Hepatocyte (in vitro differentiated cells): ENCODE results near the gene NPPC. TPM values are rescaled to one million over a fixed set of nuclear protein-coding genes. Genes with fewer than 3 reads are reported as not detected.
"Not testable (repeated sequence)": the region's sequence is repeated elsewhere in the genome, so short reads cannot be mapped to it uniquely, and the experiment has no call there.

Source experiments
- DNase-seq: peaks from one replicate; pipeline ENCODE4 v3.0.0-alpha.2; 2016; ENCODE audit warnings: low spot score
- H2AFZ ChIP-seq: fragments of 200-600 bp; sonication (generic); 2 replicates; pipeline ENCODE4 v1.6.0; 2016; ENCODE audit warnings: antibody characterized with exemption, mild to moderate bottlenecking
- H3K27ac ChIP-seq: fragments of 200-600 bp; sonication (generic); 2 replicates; pipeline ENCODE4 v1.5.1; 2016; ENCODE audit warnings: mild to moderate bottlenecking
- H3K27me3 ChIP-seq: fragments of 200-600 bp; sonication (generic); 2 replicates; pipeline ENCODE4 v1.6.1; 2016
- H3K36me3 ChIP-seq: fragments of 200-600 bp; sonication (generic); replicated peaks from 2 replicates; pipeline ENCODE4 v1.5.1; 2016; ENCODE audit warnings: low read depth; ENCODE audit not compliant: insufficient read depth
- H3K4me1 ChIP-seq: fragments of 200-600 bp; sonication (generic); 2 replicates; pipeline ENCODE4 v1.5.1; 2016; ENCODE audit warnings: mild to moderate bottlenecking, moderate library complexity; ENCODE audit not compliant: insufficient read depth
- H3K4me2 ChIP-seq: fragments of 200-600 bp; sonication (generic); 2 replicates; pipeline ENCODE4 v1.6.0; 2016
- H3K4me3 ChIP-seq: fragments of 200-600 bp; sonication (generic); 2 replicates; pipeline ENCODE4 v1.5.1; 2016; ENCODE audit warnings: mild to moderate bottlenecking
- H3K79me2 ChIP-seq: fragments of 200-600 bp; sonication (generic); 2 replicates; pipeline ENCODE4 v1.6.0; 2017; ENCODE audit warnings: mild to moderate bottlenecking
- H3K9me2 ChIP-seq: fragments of 200-600 bp; sonication (generic); replicated peaks from 2 replicates; pipeline ENCODE4 v1.6.0; 2017; ENCODE audit warnings: mild to moderate bottlenecking; ENCODE audit not compliant: insufficient read depth
- H3K9me3 ChIP-seq: fragments of 200-600 bp; sonication (generic); 2 replicates; pipeline ENCODE4 v1.5.1; 2016; ENCODE audit warnings: low read depth, mild to moderate bottlenecking
- H4K20me1 ChIP-seq: fragments of 200-600 bp; sonication (generic); 2 replicates; pipeline ENCODE4 v1.6.0; 2016; ENCODE audit warnings: mild to moderate bottlenecking; ENCODE audit not compliant: insufficient read depth, poor library complexity, severe bottlenecking
- CTCF ChIP-seq: fragments of 200-600 bp; sonication (generic); IDR thresholded peaks from 2 replicates; pipeline ENCODE4 v1.5.1; 2016; ENCODE audit warnings: antibody characterized with exemption, mild to moderate bottlenecking; ENCODE audit not compliant: poor library complexity
- EZH2 ChIP-seq: fragments of 200-600 bp; sonication (generic); IDR thresholded peaks from 2 replicates; pipeline ENCODE4 v1.6.1; 2016; ENCODE audit warnings: antibody characterized with exemption, mild to moderate bottlenecking, borderline replicate concordance
- EZH2phosphoT487 ChIP-seq: fragments of 200-600 bp; sonication (generic); IDR thresholded peaks from one replicate; pipeline ENCODE4 v1.6.1; 2018; ENCODE audit warnings: antibody characterized with exemption, mild to moderate bottlenecking, low read depth, moderate library complexity; ENCODE audit not compliant: unreplicated experiment, severe bottlenecking
- WGBS: methylation state at CpG from one replicate; pipeline ENCODE4 v1.1.6; 2016; ENCODE audit warnings: low lambda C conversion rate; ENCODE audit errors: missing lambda C conversion rate; 5-methylcytosine and 5-hydroxymethylcytosine counted together
- polyA plus RNA-seq: library from polyadenylated mRNA; unstranded; fragments of >200 nt; fragmentation: Nextera tagmentation; extraction: Ambion mirVana; gene quantifications from 2 replicates; pipeline ENCODE4 v1.2.1, GENCODE V29; 2016
- total RNA-seq: library from RNA; depleted of rRNA; stranded (reverse); fragments of >200 nt; gene quantifications from 2 replicates; pipeline ENCODE4 v1.2.3, GENCODE V29; 2014

NPPC gene
- total and polyA plus RNA-seq, 2 experiments from 2014 or later = 1.8 TPM; not detected in 1

GRCh38 chr2:231883468-231883881 lies 42.7 kb downstream of the NPPC start:
- TF ChIP-seq CTCF (no peak), EZH2 (no peak), EZH2phosphoT487 (no peak)
- H2AFZ ChIP-seq = no peak overlapping the region
- peak; percentile 62 for DNase-seq
- no peaks in the 10 kb centered on the region for H3K79me2 ChIP-seq
- H3K9me3 ChIP-seq = no peaks in the 10 kb centered on the region
- WGBS = 38% methylated on average over 5 of the region's 5 CpGs
- H3K36me3 ChIP-seq = no peaks in the 10 kb centered on the region
- H3K27me3 ChIP-seq = no peaks in the 10 kb centered on the region
- H3K4me3 ChIP-seq = no peak overlapping the region
- H3K27ac ChIP-seq = no peak overlapping the region
- no peaks in the 10 kb centered on the region for H4K20me1 ChIP-seq
- H3K4me1 ChIP-seq = no peaks in the 10 kb centered on the region
- peak overlapping the region; percentile 45 for H3K4me2 ChIP-seq
- H3K9me2 ChIP-seq = no peaks in the 10 kb centered on the region

GRCh38 chr2:231882646-231883045 lies 43.5 kb downstream of the NPPC start:
- no peak for DNase-seq
- 78% methylated on average over 7 of the region's 7 CpGs for WGBS
- H3K9me2 ChIP-seq = no peaks in the 10 kb centered on the region
- TF ChIP-seq CTCF = no peak
- H3K4me3 ChIP-seq = no peak overlapping the region
- no peak overlapping the region for H2AFZ ChIP-seq
- no peaks in the 10 kb centered on the region for H3K4me1 ChIP-seq
- no peak overlapping the region for H3K4me2 ChIP-seq
- no peaks in the 10 kb centered on the region for H3K79me2 ChIP-seq
- H3K27me3 ChIP-seq = no peaks in the 10 kb centered on the region
- no peaks in the 10 kb centered on the region for H4K20me1 ChIP-seq
- H3K36me3 ChIP-seq = no peaks in the 10 kb centered on the region
- H3K9me3 ChIP-seq = no peaks in the 10 kb centered on the region
- no peak overlapping the region for H3K27ac ChIP-seq

- H4K20me1 ChIP-seq, H3K36me3 ChIP-seq, H3K4me1 ChIP-seq, H3K79me2 ChIP-seq, H3K9me2 ChIP-seq, H2AFZ ChIP-seq, H3K9me3 ChIP-seq, H3K4me3 ChIP-seq, H3K27me3 ChIP-seq, H3K27ac ChIP-seq, H3K4me2 ChIP-seq, DNase-seq: not testable (repeated sequence)
- WGBS = 55% methylated on average over 4 of the region's 4 CpGs
Measured at GRCh38 chr2:231880371-231880770, 45.8 kb downstream of the NPPC start.

DNA sequence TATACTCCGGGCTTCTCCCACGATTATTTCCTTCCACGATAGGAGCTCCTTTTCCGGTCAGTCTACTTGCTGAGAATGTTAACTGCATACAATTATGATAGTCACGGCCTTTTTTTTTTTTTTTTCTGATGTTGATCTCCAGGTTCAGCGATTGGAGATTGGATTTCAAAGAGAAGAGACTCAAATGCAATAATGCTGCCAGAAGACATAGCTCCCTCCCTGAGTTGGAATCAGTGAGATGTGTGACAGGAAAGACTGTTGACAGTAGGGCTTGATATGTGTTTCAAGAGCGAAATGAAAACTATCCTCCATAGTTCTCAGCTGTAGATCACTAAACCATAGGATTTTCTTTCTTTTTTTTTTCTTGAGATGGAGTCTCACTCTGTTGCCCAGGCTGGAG lies 47.0 kb downstream of the NPPC start:
- Histone ChIP-seq H3K36me3 (no peaks in the 10 kb centered on the region), H3K79me2 (no peaks in the 10 kb centered on the region), H2AFZ (no peak overlapping the region), H3K9me3 (no peaks in the 10 kb centered on the region), H3K9me2 (no peaks in the 10 kb centered on the region), H3K4me2 (no peak overlapping the region), H3K4me3 (no peak overlapping the region), H4K20me1 (no peaks in the 10 kb centered on the region), H3K27ac (no peak overlapping the region), H3K4me1 (no peaks in the 10 kb centered on the region), H3K27me3 (no peaks in the 10 kb centered on the region)
- DNase-seq = no peak
- TF ChIP-seq EZH2 = no peak
- TF ChIP-seq CTCF = no peak
- no peak for TF ChIP-seq EZH2phosphoT487
- WGBS = 66% methylated on average over 7 of the region's 7 CpGs
